ENCODE results near the gene SPIN3.
"Not testable (repeated sequence)": the region's sequence is repeated elsewhere in the genome, so short reads cannot be mapped to it uniquely, and the experiment has no call there.

The SPIN3 gene

GRCh38 chrX:56995271-56995994 is at the start of gene SPIN3:
Gene SPIN3, minus strand, starts transcription at chrX:56995541. Its CDS starts 594 bp downstream, at chrX:56994947.
- peak; percentile 27 for DNase-seq (ENCODE audit: low read depth)

- DNase-seq (ENCODE audit: low read depth), result no peak
These were observed 48.9 kb upstream of the SPIN3 start for GRCh38 chrX:57044245-57044644.

- DNase-seq (ENCODE audit: low read depth), result not testable (repeated sequence)
These were observed 41.9 kb upstream of the SPIN3 start for GRCh38 chrX:57037265-57037664.

GRCh38 chrX:56994375-56995270 is 718 bp downstream of the SPIN3 start:
- no peak for DNase-seq (ENCODE audit: low read depth)

GRCh38 chrX:56987741-56988140 is 7.6 kb downstream of the SPIN3 start:
- DNase-seq (ENCODE audit: low read depth), result no peak

GRCh38 chrX:56986138-56986537 is 9.2 kb downstream of the SPIN3 start:
- no peak for DNase-seq (ENCODE audit: low read depth)

- peak; percentile 23 for DNase-seq (ENCODE audit: low read depth)
These were observed 17.2 kb downstream of the SPIN3 start for GRCh38 chrX:56978172-56978571.

GRCh38 chrX:56975611-56976010 is 19.7 kb downstream of the SPIN3 start:
- DNase-seq (ENCODE audit: low read depth), result no peak

- DNase-seq (ENCODE audit: low read depth), result no peak
These were observed 20.9 kb downstream of the SPIN3 start for GRCh38 chrX:56974408-56974807.

GRCh38 chrX:56969559-56969958 is 25.8 kb downstream of the SPIN3 start:
- DNase-seq (ENCODE audit: low read depth), result no peak

- DNase-seq (ENCODE audit: low read depth), result no peak
These were observed 26.4 kb downstream of the SPIN3 start for GRCh38 chrX:56968980-56969379.

- DNase-seq (ENCODE audit: low read depth), result no peak
These were observed 32.0 kb downstream of the SPIN3 start for GRCh38 chrX:56963377-56963776.

- DNase-seq (ENCODE audit: low read depth), result no peak
These were observed 47.6 kb downstream of the SPIN3 start for GRCh38 chrX:56947699-56948098.

- DNase-seq (ENCODE audit: low read depth), result not testable (repeated sequence)
These were observed 49.1 kb downstream of the SPIN3 start for GRCh38 chrX:56946201-56946600.

- DNase-seq (ENCODE audit: low read depth), result not testable (repeated sequence)
These were observed 50.1 kb downstream of the SPIN3 start for GRCh38 chrX:56945226-56945625.

GRCh38 chrX:56943264-56943663 is 52.1 kb downstream of the SPIN3 start:
- no peak for DNase-seq (ENCODE audit: low read depth)
